GM12878 (cell line): ENCODE data around the gene PGAP3. TPM values are rescaled to one million over a fixed set of nuclear protein-coding genes. Genes with fewer than 3 reads are reported as not detected.

Experiments
- microRNA-seq: library from miRNA; unstranded; fragments of <30 nt; microRNA quantifications from one replicate; pipeline ENCODE4, GENCODE V29; 2018
- polyA plus RNA-seq, 11 experiments: library from polyadenylated mRNA; depleted of rRNA in 4 of 11; unstranded in 6 of 11; stranded (reverse) in 5 of 11; fragments of >200 nt; fragmentation: Nextera tagmentation in 4 of 11; fragmentation: Illumina TruSeq in 1 of 11; extraction: Ambion mirVana in 4 of 11; extraction: Trizol in 1 of 11; gene quantifications; 1 replicate in 1 of 11; 2 replicates in 10 of 11; pipeline versions ENCODE4 v1.2.1 to v1.2.3, GENCODE V29; 2011 to 2016; ENCODE audit warnings: inconsistent platforms in 2 of 11, missing spikeins in 2 of 11, low read depth in 1 of 11
- small RNA-seq: library from RNA; depleted of rRNA; stranded (forward); fragments of <200 nt; gene quantifications from one replicate; pipeline ENCODE3, GENCODE V24; 2014
- total RNA-seq, 4 experiments: library from RNA; depleted of rRNA in 3 of 4; stranded (reverse); fragments of >200 nt in 3 of 4; fragmentation: Illumina TruSeq in 1 of 4; extraction: Trizol in 1 of 4; gene quantifications; 2 replicates each; pipeline versions ENCODE4 v1.2.1 to v1.2.3, GENCODE V29; 2013 to 2021

Gene PGAP3
- total and polyA plus RNA-seq, 10 of the 15 experiments (the other 5 are each of a cell fraction or from before 2014, with no cell fraction given) = 0.21 to 10.0 (median 5.3) TPM

Small RNAs within 50 kb of the gene (microRNA-seq; reads per million reads assigned to microRNA genes)
- gene MIR4728 = not detected

Small RNAs within 50 kb of the gene (small RNA-seq; reads per million reads assigned to genes)
- not detected for gene MIR4728

Other genes with a start within 250 kb of the PGAP3 start
Only the 7 nearest of the 15 such genes appear.
- not detected in 2 replicates for gene PPP1R1B, start 61.1 kb downstream of the PGAP3 start, total RNA-seq (2014; rRNA removed)
- not detected in 2 replicates for gene PPP1R1B, start 61.1 kb downstream of the PGAP3 start, total RNA-seq (2014; rRNA removed; fragmentation: Illumina TruSeq; extraction: Trizol)
- gene PPP1R1B, start 61.1 kb downstream of the PGAP3 start, total RNA-seq (2021) = not detected in 2 replicates
- 0.08 and 0.10 TPM in 2 replicates for gene PPP1R1B, start 61.1 kb downstream of the PGAP3 start, polyA plus RNA-seq (2011; rRNA removed)
- not detected in 2 replicates for gene PPP1R1B, start 61.1 kb downstream of the PGAP3 start, polyA plus RNA-seq (2014; fragmentation: Illumina TruSeq; extraction: Trizol)
- not detected for gene PPP1R1B, start 61.1 kb downstream of the PGAP3 start, polyA plus RNA-seq (2014; fragmentation: Nextera tagmentation; extraction: Ambion mirVana)
- not detected in 2 replicates for gene PPP1R1B, start 61.1 kb downstream of the PGAP3 start, polyA plus RNA-seq (2014; rRNA removed)
- not detected for gene PPP1R1B, start 61.1 kb downstream of the PGAP3 start, polyA plus RNA-seq (2016; fragmentation: Nextera tagmentation; extraction: Ambion mirVana)
- gene STARD3, start 50.9 kb downstream of the PGAP3 start, total RNA-seq (2014; rRNA removed) = 16.4 and 21.5 TPM in 2 replicates
- 14.3 and 15.8 TPM in 2 replicates for gene STARD3, start 50.9 kb downstream of the PGAP3 start, total RNA-seq (2014; rRNA removed; fragmentation: Illumina TruSeq; extraction: Trizol)
- 46.3 and 48.2 TPM in 2 replicates for gene STARD3, start 50.9 kb downstream of the PGAP3 start, total RNA-seq (2021)
- gene STARD3, start 50.9 kb downstream of the PGAP3 start, polyA plus RNA-seq (2011; rRNA removed) = 34.0 and 57.7 TPM in 2 replicates
- gene STARD3, start 50.9 kb downstream of the PGAP3 start, polyA plus RNA-seq (2014; fragmentation: Illumina TruSeq; extraction: Trizol) = 17.7 and 24.8 TPM in 2 replicates
- 1 to 10 TPM in 1 of 2 experiments, under 1 TPM in 1; 0.08 to 1.4 TPM for gene STARD3, start 50.9 kb downstream of the PGAP3 start, polyA plus RNA-seq (2014; fragmentation: Nextera tagmentation; extraction: Ambion mirVana)
- 41.0 and 62.7 TPM in 2 replicates for gene STARD3, start 50.9 kb downstream of the PGAP3 start, polyA plus RNA-seq (2014; rRNA removed)
- 10 to 100 TPM; 30.2 to 38.8 TPM for gene STARD3, start 50.9 kb downstream of the PGAP3 start, polyA plus RNA-seq (2016; fragmentation: Nextera tagmentation; extraction: Ambion mirVana)
- gene TCAP, start 22.7 kb downstream of the PGAP3 start, total RNA-seq (2014; rRNA removed) = 0.17 and 0.33 TPM in 2 replicates
- gene TCAP, start 22.7 kb downstream of the PGAP3 start, total RNA-seq (2014; rRNA removed; fragmentation: Illumina TruSeq; extraction: Trizol) = 0.32 and 0.36 TPM in 2 replicates
- 0.69 and 0.95 TPM in 2 replicates for gene TCAP, start 22.7 kb downstream of the PGAP3 start, total RNA-seq (2021)
- 0.39 and 0.40 TPM in 2 replicates for gene TCAP, start 22.7 kb downstream of the PGAP3 start, polyA plus RNA-seq (2011; rRNA removed)
- 0.25 TPM in 1 of 2 replicates, not detected in the other for gene TCAP, start 22.7 kb downstream of the PGAP3 start, polyA plus RNA-seq (2014; fragmentation: Illumina TruSeq; extraction: Trizol)
- not detected for gene TCAP, start 22.7 kb downstream of the PGAP3 start, polyA plus RNA-seq (2014; fragmentation: Nextera tagmentation; extraction: Ambion mirVana)
- 0.76 and 1.0 TPM in 2 replicates for gene TCAP, start 22.7 kb downstream of the PGAP3 start, polyA plus RNA-seq (2014; rRNA removed)
- gene TCAP, start 22.7 kb downstream of the PGAP3 start, polyA plus RNA-seq (2016; fragmentation: Nextera tagmentation; extraction: Ambion mirVana) = under 1 TPM in 1 of 2 experiments, not detected in 1; 0.18 TPM
- not detected in 2 replicates for gene PNMT, start 19.6 kb downstream of the PGAP3 start, total RNA-seq (2014; rRNA removed)
- gene PNMT, start 19.6 kb downstream of the PGAP3 start, total RNA-seq (2014; rRNA removed; fragmentation: Illumina TruSeq; extraction: Trizol) = not detected in 2 replicates
- not detected in 2 replicates for gene PNMT, start 19.6 kb downstream of the PGAP3 start, total RNA-seq (2021)
- gene PNMT, start 19.6 kb downstream of the PGAP3 start, polyA plus RNA-seq (2011; rRNA removed) = not detected in 2 replicates
- gene PNMT, start 19.6 kb downstream of the PGAP3 start, polyA plus RNA-seq (2014; fragmentation: Illumina TruSeq; extraction: Trizol) = not detected in 2 replicates
- not detected for gene PNMT, start 19.6 kb downstream of the PGAP3 start, polyA plus RNA-seq (2014; fragmentation: Nextera tagmentation; extraction: Ambion mirVana)
- gene PNMT, start 19.6 kb downstream of the PGAP3 start, polyA plus RNA-seq (2014; rRNA removed) = 0.24 TPM in 1 of 2 replicates, not detected in the other
- gene PNMT, start 19.6 kb downstream of the PGAP3 start, polyA plus RNA-seq (2016; fragmentation: Nextera tagmentation; extraction: Ambion mirVana) = not detected
- 4.1 and 5.5 TPM in 2 replicates for gene ERBB2, start 12.0 kb upstream of the PGAP3 start, total RNA-seq (2014; rRNA removed)
- gene ERBB2, start 12.0 kb upstream of the PGAP3 start, total RNA-seq (2014; rRNA removed; fragmentation: Illumina TruSeq; extraction: Trizol) = 3.9 and 4.7 TPM in 2 replicates
- 6.8 and 7.0 TPM in 2 replicates for gene ERBB2, start 12.0 kb upstream of the PGAP3 start, total RNA-seq (2021)
- gene ERBB2, start 12.0 kb upstream of the PGAP3 start, polyA plus RNA-seq (2011; rRNA removed) = 4.0 and 4.2 TPM in 2 replicates
- gene ERBB2, start 12.0 kb upstream of the PGAP3 start, polyA plus RNA-seq (2014; fragmentation: Illumina TruSeq; extraction: Trizol) = 3.1 and 4.5 TPM in 2 replicates
- under 1 TPM; 0.39 to 0.77 TPM for gene ERBB2, start 12.0 kb upstream of the PGAP3 start, polyA plus RNA-seq (2014; fragmentation: Nextera tagmentation; extraction: Ambion mirVana)
- 5.0 and 7.0 TPM in 2 replicates for gene ERBB2, start 12.0 kb upstream of the PGAP3 start, polyA plus RNA-seq (2014; rRNA removed)
- 1 to 10 TPM; 3.2 to 3.7 TPM for gene ERBB2, start 12.0 kb upstream of the PGAP3 start, polyA plus RNA-seq (2016; fragmentation: Nextera tagmentation; extraction: Ambion mirVana)
- gene MIEN1, start 42.5 kb upstream of the PGAP3 start, total RNA-seq (2014; rRNA removed) = 42.5 and 50.5 TPM in 2 replicates
- 34.2 and 41.5 TPM in 2 replicates for gene MIEN1, start 42.5 kb upstream of the PGAP3 start, total RNA-seq (2014; rRNA removed; fragmentation: Illumina TruSeq; extraction: Trizol)
- 36.6 and 39.7 TPM in 2 replicates for gene MIEN1, start 42.5 kb upstream of the PGAP3 start, total RNA-seq (2021)
- gene MIEN1, start 42.5 kb upstream of the PGAP3 start, polyA plus RNA-seq (2011; rRNA removed) = 29.2 and 45.0 TPM in 2 replicates
- gene MIEN1, start 42.5 kb upstream of the PGAP3 start, polyA plus RNA-seq (2014; fragmentation: Illumina TruSeq; extraction: Trizol) = 69.2 and 74.4 TPM in 2 replicates
- gene MIEN1, start 42.5 kb upstream of the PGAP3 start, polyA plus RNA-seq (2014; fragmentation: Nextera tagmentation; extraction: Ambion mirVana) = 10 to 100 TPM; 24.9 to 42.5 TPM
- gene MIEN1, start 42.5 kb upstream of the PGAP3 start, polyA plus RNA-seq (2014; rRNA removed) = 61.5 and 70.1 TPM in 2 replicates
- 10 to 100 TPM; 86.4 to 89.1 TPM for gene MIEN1, start 42.5 kb upstream of the PGAP3 start, polyA plus RNA-seq (2016; fragmentation: Nextera tagmentation; extraction: Ambion mirVana)
- 0.16 and 0.34 TPM in 2 replicates for gene GRB7, start 49.9 kb upstream of the PGAP3 start, total RNA-seq (2014; rRNA removed)
- gene GRB7, start 49.9 kb upstream of the PGAP3 start, total RNA-seq (2014; rRNA removed; fragmentation: Illumina TruSeq; extraction: Trizol) = 0.09 TPM in 1 of 2 replicates, not detected in the other
- gene GRB7, start 49.9 kb upstream of the PGAP3 start, total RNA-seq (2021) = 0.23 and 0.45 TPM in 2 replicates
- 0.05 and 0.10 TPM in 2 replicates for gene GRB7, start 49.9 kb upstream of the PGAP3 start, polyA plus RNA-seq (2011; rRNA removed)
- 0.19 and 0.65 TPM in 2 replicates for gene GRB7, start 49.9 kb upstream of the PGAP3 start, polyA plus RNA-seq (2014; fragmentation: Illumina TruSeq; extraction: Trizol)
- gene GRB7, start 49.9 kb upstream of the PGAP3 start, polyA plus RNA-seq (2014; fragmentation: Nextera tagmentation; extraction: Ambion mirVana) = not detected
- 0.19 and 0.36 TPM in 2 replicates for gene GRB7, start 49.9 kb upstream of the PGAP3 start, polyA plus RNA-seq (2014; rRNA removed)
- gene GRB7, start 49.9 kb upstream of the PGAP3 start, polyA plus RNA-seq (2016; fragmentation: Nextera tagmentation; extraction: Ambion mirVana) = under 1 TPM in 1 of 2 experiments, not detected in 1; 0.09 TPM